ENCODE data around the gene AIPL1.

AIPL1 gene

DNA sequence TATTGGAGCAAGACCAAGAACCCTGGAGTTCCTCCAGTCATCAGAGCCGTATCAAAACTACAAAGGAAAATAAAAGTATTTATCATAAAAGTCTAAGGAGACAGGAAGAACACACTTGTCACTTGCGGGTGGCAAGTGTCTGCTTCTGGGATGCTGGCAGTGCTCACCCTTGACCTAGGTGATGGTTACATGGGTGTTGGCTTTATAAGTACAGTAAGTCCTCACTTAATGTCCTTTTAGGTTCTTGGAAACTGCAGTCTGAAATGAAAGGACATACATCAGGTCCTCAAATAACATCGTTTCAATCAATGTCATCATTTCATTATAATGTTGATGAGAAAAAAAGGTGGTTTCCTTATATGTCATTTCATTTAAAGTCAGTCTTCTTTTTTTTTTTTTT lies 3.0 kb upstream of the AIPL1 start (continued):
- TF ChIP-seq ZC3H10 (CRISPR knock-in tag; IDR thresholded peaks at IDR 0.05): no peak
- TF ChIP-seq, protein P1, sequence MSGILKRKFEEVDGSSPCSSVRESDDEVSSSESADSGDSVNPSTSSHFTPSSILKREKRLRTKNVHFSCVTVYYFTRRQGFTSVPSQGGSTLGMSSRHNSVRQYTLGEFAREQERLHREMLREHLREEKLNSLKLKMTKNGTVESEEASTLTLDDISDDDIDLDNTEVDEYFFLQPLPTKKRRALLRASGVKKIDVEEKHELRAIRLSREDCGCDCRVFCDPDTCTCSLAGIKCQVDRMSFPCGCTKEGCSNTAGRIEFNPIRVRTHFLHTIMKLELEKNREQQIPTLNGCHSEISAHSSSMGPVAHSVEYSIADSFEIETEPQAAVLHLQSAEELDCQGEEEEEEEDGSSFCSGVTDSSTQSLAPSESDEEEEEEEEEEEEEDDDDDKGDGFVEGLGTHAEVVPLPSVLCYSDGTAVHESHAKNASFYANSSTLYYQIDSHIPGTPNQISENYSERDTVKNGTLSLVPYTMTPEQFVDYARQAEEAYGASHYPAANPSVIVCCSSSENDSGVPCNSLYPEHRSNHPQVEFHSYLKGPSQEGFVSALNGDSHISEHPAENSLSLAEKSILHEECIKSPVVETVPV (CRISPR knock-in tag; IDR thresholded peaks at IDR 0.05): no peak
- no peak for TF ChIP-seq PPARA (CRISPR knock-in tag; IDR thresholded peaks at IDR 0.05; ENCODE audit: borderline replicate concordance)

DNA sequence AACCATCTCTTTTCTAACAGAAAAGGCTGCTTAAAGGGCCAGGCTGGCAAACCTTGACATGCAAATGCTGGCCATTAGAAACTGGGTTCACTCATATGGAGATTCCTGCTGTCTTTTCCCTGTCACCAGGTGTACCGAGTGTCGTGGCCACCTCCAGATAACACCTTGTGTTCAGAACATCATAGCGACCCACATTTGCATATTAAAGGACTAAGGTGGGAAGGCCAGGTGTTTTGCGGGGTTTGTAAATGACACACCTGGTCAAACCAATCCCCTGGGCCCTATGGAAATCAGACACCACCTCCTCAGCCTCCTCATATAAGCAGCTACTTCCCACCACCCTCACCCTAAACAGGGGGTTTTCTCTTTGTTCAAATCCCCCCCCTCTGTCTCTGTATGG lies 2.5 kb upstream of the AIPL1 start:
- no peak for ATAC-seq
- no peak for TF ChIP-seq ESRRG (CRISPR knock-in tag; IDR thresholded peaks at IDR 0.05)
- no peak for TF ChIP-seq ISL1 (CRISPR knock-in tag; IDR thresholded peaks at IDR 0.05)
- no peak for TF ChIP-seq ZNF70 (CRISPR knock-in tag; IDR thresholded peaks at IDR 0.05)
- TF ChIP-seq CSDC2 (CRISPR knock-in tag; IDR thresholded peaks at IDR 0.05): no peak
- no peak for TF ChIP-seq BACH2 (CRISPR knock-in tag; IDR thresholded peaks at IDR 0.05; ENCODE audit: borderline replicate concordance)
- no peak for TF ChIP-seq ZFP3 (CRISPR knock-in tag; IDR thresholded peaks at IDR 0.05)

DNA sequence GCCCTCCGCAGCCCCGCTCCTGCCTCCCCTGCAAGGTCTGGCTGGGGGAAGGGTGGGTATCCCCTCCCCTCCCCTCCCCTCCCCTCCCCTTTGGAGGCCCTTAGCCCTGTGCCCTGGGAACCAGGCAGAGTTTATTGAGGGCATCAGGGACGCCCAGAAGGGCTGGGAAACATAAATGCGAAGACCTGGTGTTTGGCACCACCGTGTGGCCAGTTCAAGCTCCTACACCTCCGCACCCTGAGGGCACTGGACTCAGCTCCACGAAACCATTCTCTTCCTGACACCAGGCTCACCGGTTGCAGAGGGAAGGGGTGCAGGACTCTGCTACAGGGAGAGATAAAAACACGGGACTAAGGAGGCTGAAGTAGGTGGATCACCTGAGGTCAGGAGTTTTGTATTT lies 1.0 kb upstream of the AIPL1 start:
- TF ChIP-seq ISL1 (CRISPR knock-in tag; IDR thresholded peaks at IDR 0.05): no peak
- no peak for TF ChIP-seq RARB (CRISPR knock-in tag; IDR thresholded peaks at IDR 0.05)
- TF ChIP-seq, protein P2, sequence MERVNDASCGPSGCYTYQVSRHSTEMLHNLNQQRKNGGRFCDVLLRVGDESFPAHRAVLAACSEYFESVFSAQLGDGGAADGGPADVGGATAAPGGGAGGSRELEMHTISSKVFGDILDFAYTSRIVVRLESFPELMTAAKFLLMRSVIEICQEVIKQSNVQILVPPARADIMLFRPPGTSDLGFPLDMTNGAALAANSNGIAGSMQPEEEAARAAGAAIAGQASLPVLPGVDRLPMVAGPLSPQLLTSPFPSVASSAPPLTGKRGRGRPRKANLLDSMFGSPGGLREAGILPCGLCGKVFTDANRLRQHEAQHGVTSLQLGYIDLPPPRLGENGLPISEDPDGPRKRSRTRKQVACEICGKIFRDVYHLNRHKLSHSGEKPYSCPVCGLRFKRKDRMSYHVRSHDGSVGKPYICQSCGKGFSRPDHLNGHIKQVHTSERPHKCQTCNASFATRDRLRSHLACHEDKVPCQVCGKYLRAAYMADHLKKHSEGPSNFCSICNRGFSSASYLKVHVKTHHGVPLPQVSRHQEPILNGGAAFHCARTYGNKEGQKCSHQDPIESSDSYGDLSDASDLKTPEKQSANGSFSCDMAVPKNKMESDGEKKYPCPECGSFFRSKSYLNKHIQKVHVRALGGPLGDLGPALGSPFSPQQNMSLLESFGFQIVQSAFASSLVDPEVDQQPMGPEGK (CRISPR knock-in tag; IDR thresholded peaks at IDR 0.05; ENCODE audit: borderline replicate concordance): no peak
- no peak for TF ChIP-seq GLIS3 (CRISPR knock-in tag; IDR thresholded peaks at IDR 0.05)
- TF ChIP-seq, protein P3, sequence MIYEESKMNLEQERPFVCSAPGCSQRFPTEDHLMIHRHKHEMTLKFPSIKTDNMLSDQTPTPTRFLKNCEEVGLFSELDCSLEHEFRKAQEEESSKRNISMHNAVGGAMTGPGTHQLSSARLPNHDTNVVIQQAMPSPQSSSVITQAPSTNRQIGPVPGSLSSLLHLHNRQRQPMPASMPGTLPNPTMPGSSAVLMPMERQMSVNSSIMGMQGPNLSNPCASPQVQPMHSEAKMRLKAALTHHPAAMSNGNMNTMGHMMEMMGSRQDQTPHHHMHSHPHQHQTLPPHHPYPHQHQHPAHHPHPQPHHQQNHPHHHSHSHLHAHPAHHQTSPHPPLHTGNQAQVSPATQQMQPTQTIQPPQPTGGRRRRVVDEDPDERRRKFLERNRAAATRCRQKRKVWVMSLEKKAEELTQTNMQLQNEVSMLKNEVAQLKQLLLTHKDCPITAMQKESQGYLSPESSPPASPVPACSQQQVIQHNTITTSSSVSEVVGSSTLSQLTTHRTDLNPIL (CRISPR knock-in tag; IDR thresholded peaks at IDR 0.05; ENCODE audit: low read depth): no peak
- ATAC-seq: peak; percentile 99

DNA sequence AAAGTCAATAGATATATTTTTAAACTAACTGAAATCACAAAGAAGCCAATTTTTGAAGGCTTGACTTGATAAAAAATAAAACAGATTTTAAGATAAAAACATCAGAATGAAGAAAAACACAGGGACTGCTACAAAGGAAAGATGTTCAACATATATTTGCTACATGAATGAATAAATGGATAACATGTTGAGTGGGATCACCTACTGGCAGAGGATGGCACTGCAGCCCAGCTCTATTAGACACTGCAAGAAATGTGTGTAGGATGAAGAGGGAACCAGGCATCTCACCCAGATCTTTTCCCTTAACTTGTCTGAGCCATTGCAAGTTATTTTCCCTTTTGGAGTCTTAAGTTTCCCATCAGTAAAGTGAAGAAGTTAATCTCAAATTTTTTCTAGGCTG lies 4.2 kb downstream of the AIPL1 start:
- no peak for ATAC-seq
- TF ChIP-seq ZNF565 (CRISPR knock-in tag; conservative IDR thresholded peaks at IDR 0.05; ENCODE audit: low read depth) (no peak), ISL1 (CRISPR knock-in tag; IDR thresholded peaks at IDR 0.05) (no peak), CSDC2 (CRISPR knock-in tag; IDR thresholded peaks at IDR 0.05) (no peak), PPARA (CRISPR knock-in tag; IDR thresholded peaks at IDR 0.05; ENCODE audit: borderline replicate concordance) (no peak)

DNA sequence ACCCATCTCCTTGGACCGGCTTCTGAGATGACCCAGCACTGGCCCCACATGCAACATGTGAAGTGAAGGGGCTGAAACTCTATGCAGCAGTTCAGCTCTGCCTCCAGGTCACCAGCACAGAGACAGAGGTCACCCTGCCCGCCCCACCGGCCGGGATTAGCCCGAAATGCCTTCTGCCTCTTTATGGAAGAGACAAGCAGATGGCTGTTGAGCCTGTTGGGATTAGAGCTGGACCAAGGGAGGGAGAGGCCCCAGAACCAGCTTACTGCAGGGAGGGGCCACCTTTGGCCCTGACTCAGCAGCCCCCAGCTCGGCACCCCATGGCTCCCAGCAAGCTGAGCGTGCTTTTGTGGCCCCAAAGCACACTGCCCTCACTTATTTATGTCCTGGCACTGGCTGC lies 5.7 kb downstream of the AIPL1 start:
- no peak for ATAC-seq
- TF ChIP-seq SNAI2 (CRISPR knock-in tag; IDR thresholded peaks at IDR 0.05): no peak
- TF ChIP-seq, protein P2 (CRISPR knock-in tag; IDR thresholded peaks at IDR 0.05; ENCODE audit: borderline replicate concordance): no peak
- TF ChIP-seq ARNTL (CRISPR knock-in tag; IDR thresholded peaks at IDR 0.05; ENCODE audit: borderline replicate concordance, low read depth): no peak
- TF ChIP-seq ESRRG (CRISPR knock-in tag; IDR thresholded peaks at IDR 0.05): no peak
- TF ChIP-seq, protein P4, sequence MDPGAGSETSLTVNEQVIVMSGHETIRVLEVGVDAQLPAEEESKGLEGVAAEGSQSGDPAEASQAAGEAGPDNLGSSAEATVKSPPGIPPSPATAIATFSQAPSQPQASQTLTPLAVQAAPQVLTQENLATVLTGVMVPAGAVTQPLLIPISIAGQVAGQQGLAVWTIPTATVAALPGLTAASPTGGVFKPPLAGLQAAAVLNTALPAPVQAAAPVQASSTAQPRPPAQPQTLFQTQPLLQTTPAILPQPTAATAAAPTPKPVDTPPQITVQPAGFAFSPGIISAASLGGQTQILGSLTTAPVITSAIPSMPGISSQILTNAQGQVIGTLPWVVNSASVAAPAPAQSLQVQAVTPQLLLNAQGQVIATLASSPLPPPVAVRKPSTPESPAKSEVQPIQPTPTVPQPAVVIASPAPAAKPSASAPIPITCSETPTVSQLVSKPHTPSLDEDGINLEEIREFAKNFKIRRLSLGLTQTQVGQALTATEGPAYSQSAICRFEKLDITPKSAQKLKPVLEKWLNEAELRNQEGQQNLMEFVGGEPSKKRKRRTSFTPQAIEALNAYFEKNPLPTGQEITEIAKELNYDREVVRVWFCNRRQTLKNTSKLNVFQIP (CRISPR knock-in tag; IDR thresholded peaks at IDR 0.05; ENCODE audit: borderline replicate concordance, low read depth): no peak
- no peak for TF ChIP-seq ISL1 (CRISPR knock-in tag; IDR thresholded peaks at IDR 0.05)
- no peak for TF ChIP-seq TOX (CRISPR knock-in tag; IDR thresholded peaks at IDR 0.05; ENCODE audit: borderline replicate concordance)
- no peak for TF ChIP-seq ZNF70 (CRISPR knock-in tag; IDR thresholded peaks at IDR 0.05)
- TF ChIP-seq ZFP30 (CRISPR knock-in tag; IDR thresholded peaks at IDR 0.05): no peak
- TF ChIP-seq, protein P3 (CRISPR knock-in tag; IDR thresholded peaks at IDR 0.05; ENCODE audit: low read depth): no peak
- TF ChIP-seq, protein P5, sequence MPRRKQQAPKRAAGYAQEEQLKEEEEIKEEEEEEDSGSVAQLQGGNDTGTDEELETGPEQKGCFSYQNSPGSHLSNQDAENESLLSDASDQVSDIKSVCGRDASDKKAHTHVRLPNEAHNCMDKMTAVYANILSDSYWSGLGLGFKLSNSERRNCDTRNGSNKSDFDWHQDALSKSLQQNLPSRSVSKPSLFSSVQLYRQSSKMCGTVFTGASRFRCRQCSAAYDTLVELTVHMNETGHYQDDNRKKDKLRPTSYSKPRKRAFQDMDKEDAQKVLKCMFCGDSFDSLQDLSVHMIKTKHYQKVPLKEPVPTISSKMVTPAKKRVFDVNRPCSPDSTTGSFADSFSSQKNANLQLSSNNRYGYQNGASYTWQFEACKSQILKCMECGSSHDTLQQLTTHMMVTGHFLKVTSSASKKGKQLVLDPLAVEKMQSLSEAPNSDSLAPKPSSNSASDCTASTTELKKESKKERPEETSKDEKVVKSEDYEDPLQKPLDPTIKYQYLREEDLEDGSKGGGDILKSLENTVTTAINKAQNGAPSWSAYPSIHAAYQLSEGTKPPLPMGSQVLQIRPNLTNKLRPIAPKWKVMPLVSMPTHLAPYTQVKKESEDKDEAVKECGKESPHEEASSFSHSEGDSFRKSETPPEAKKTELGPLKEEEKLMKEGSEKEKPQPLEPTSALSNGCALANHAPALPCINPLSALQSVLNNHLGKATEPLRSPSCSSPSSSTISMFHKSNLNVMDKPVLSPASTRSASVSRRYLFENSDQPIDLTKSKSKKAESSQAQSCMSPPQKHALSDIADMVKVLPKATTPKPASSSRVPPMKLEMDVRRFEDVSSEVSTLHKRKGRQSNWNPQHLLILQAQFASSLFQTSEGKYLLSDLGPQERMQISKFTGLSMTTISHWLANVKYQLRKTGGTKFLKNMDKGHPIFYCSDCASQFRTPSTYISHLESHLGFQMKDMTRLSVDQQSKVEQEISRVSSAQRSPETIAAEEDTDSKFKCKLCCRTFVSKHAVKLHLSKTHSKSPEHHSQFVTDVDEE (CRISPR knock-in tag; IDR thresholded peaks at IDR 0.05): no peak
- TF ChIP-seq GLIS3 (CRISPR knock-in tag; IDR thresholded peaks at IDR 0.05): no peak
- no peak for TF ChIP-seq CSDC2 (CRISPR knock-in tag; IDR thresholded peaks at IDR 0.05)
- no peak for TF ChIP-seq RARB (CRISPR knock-in tag; IDR thresholded peaks at IDR 0.05)
- TF ChIP-seq ZFP3 (CRISPR knock-in tag; IDR thresholded peaks at IDR 0.05): no peak
- no peak for TF ChIP-seq ZNF8 (CRISPR knock-in tag; IDR thresholded peaks at IDR 0.05)
- TF ChIP-seq BACH2 (CRISPR knock-in tag; IDR thresholded peaks at IDR 0.05; ENCODE audit: borderline replicate concordance): no peak
